Measurements from ENCODE around the gene CASP6.

The CASP6 gene

GRCh38 chr4:109675843-109676242 lies 27.4 kb downstream of the CASP6 start:
- TF ChIP-seq CTCF (conservative IDR thresholded peaks at IDR 0.05), result no peak
- TF ChIP-seq ZFX (IDR thresholded peaks at IDR 0.05), result no peak
- H3K27ac ChIP-seq, result no peak overlapping the region

- no peak overlapping the region for H3K27ac ChIP-seq
- TF ChIP-seq ZFX (IDR thresholded peaks at IDR 0.05) (no peak), CTCF (conservative IDR thresholded peaks at IDR 0.05) (no peak)
These were observed 28.1 kb downstream of the CASP6 start for GRCh38 chr4:109675181-109675580.

GRCh38 chr4:109673303-109673702 lies 29.9 kb downstream of the CASP6 start:
- no peak for TF ChIP-seq ZFX (IDR thresholded peaks at IDR 0.05)
- TF ChIP-seq CTCF (conservative IDR thresholded peaks at IDR 0.05), result no peak

GRCh38 chr4:109672169-109672930 lies 30.9 kb downstream of the CASP6 start:
- no peak for TF ChIP-seq CTCF (conservative IDR thresholded peaks at IDR 0.05)
- no peak overlapping the region for H3K27ac ChIP-seq

More at GRCh38 chr4:109673303-109673702, 29.9 kb downstream of the CASP6 start:
- H3K27ac ChIP-seq, result no peak overlapping the region

- H3K27ac ChIP-seq, result no peak overlapping the region
- TF ChIP-seq CTCF (conservative IDR thresholded peaks at IDR 0.05) (no peak), ZFX (IDR thresholded peaks at IDR 0.05) (no peak)
These were observed 31.9 kb downstream of the CASP6 start for GRCh38 chr4:109671350-109671749.

GRCh38 chr4:109665783-109666485 lies 37.3 kb downstream of the CASP6 start:
- TF ChIP-seq ZFX (IDR thresholded peaks at IDR 0.05) (no peak), CTCF (conservative IDR thresholded peaks at IDR 0.05) (no peak)

GRCh38 chr4:109662771-109663170 lies 40.5 kb downstream of the CASP6 start:
- no peak for TF ChIP-seq CTCF (conservative IDR thresholded peaks at IDR 0.05)
- no peak for TF ChIP-seq ZFX (IDR thresholded peaks at IDR 0.05)

More at GRCh38 chr4:109665783-109666485, 37.3 kb downstream of the CASP6 start:
- H3K27ac ChIP-seq, result no peak overlapping the region

More at GRCh38 chr4:109662771-109663170, 40.5 kb downstream of the CASP6 start:
- no peak overlapping the region for H3K27ac ChIP-seq

Data from C4-2B (cell line).